ENCODE measurements around the gene DCLK1.
"Not testable (repeated sequence)": the region's sequence is repeated elsewhere in the genome, so short reads cannot be mapped to it uniquely, and the experiment has no call there.

Gene DCLK1

GRCh38 chr13:36130552-36131221 is 495 bp downstream of the DCLK1 start:
- no peak for DNase-seq

- no peak for DNase-seq
Observed at GRCh38 chr13:36130193-36130551, 1.0 kb downstream of the DCLK1 start.

- DNase-seq: no peak
Observed at GRCh38 chr13:36129539-36129938, 1.6 kb downstream of the DCLK1 start.

- DNase-seq: no peak
Observed at GRCh38 chr13:36126491-36126890, 4.7 kb downstream of the DCLK1 start.

DNA sequence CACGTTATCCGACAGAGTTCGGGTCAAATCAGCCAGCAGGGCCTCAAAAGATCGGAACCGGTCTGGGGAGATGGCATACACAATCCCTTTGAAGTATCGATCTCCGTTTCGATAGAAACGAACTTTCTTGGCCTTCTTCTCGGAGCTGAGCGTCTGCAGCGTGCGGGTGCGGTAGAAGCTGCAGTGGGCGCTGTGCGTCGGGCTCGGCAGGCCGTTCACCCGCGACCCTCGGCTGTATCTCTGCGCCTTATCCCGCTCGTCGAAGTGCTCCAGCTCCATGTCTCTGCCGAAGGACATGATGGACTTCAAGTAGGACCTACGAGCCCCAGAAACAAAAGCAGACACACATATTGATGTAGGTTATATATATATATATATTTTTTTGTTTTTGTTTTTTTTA is 5.3 kb downstream of the DCLK1 start:
- DNase-seq: no peak

- DNase-seq: no peak
Observed at GRCh38 chr13:36124236-36124822, 6.9 kb downstream of the DCLK1 start.

DNA sequence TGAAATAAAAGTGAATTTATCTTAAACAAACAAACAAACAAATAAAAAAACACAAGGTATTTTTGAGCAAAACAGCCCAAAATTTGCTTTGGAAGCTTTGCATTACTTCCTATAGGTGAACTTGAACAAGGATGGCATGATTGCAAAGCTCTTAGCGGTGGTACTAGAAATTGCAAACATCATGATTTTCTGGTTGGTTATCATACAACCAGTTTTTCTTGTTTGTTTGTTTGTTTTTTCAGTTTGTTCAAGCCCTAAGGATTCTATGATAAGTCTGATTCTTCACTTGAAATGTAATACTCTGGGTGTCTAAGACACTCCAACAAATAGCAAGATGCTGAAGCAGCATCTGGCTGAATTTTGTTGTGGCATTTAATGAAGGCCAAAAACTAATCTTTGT is 15.9 kb downstream of the DCLK1 start:
- no peak for DNase-seq

DNA sequence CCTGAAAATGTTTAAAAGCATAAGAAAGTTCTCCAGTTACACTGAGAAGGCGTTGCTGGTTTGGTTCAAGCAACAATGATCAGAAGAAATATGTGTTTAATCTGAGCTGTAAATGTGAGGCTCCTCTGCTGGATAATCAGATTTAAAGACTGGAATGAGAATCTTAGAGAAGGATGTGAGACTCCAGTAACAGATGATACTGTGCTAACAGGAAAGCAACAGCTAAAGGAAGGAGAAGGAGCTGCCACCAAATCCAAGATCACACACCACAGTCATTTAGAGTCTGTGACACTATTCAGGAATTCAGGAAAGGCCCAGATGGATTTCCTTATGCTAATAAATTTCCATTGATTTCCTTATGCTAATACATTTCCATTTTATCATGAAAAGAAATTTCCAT is 16.9 kb downstream of the DCLK1 start:
- no peak for DNase-seq

- DNase-seq: no peak
Observed at GRCh38 chr13:36108954-36109353, 22.2 kb downstream of the DCLK1 start.

DNA sequence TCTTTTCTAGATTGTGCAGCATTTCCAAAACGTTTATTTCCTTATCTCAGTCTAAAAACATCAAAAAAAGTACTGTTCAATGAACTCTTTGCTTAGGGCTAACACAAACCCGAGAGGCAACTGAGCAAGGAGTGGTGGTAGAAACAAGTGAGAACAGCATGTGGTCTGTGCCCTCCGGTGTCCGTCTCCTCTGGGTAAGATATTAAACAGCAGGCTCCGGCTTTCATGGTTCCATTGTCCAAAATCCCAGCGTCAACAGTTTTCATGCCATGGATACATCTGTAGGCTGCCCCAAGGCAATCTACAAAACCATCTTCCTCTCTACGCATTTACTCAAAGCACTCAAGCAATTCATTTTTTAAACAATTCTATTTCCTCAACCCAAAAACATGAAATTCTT is 22.8 kb downstream of the DCLK1 start:
- DNase-seq: no peak

GRCh38 chr13:36107521-36107920 is 23.7 kb downstream of the DCLK1 start:
- no peak for DNase-seq

GRCh38 chr13:36105726-36106125 is 25.5 kb downstream of the DCLK1 start:
- no peak for DNase-seq

- no peak for DNase-seq
Observed at GRCh38 chr13:36102721-36103120, 28.5 kb downstream of the DCLK1 start.

DNA sequence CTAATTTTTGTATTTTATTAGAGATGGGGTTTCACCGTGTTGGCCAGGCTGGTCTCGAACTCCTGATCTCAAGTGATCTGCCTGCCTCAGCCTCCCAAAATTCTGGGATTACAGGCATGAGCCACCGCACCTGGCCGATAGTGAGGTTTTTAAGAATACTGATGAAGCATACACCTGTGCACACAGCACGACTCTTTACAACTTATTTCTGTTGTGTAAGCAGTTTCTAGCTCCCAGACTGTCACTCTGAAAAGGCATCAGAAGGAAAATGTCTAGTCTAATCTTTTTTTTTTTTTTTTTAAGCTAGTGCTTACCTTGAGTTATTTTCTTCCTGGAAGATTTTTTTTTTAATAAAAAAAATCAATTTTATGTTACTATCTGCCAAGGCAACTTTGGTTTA is 29.3 kb downstream of the DCLK1 start:
- not testable (repeated sequence) for DNase-seq

- DNase-seq: no peak
Observed at GRCh38 chr13:36101157-36101556, 30.0 kb downstream of the DCLK1 start.

- DNase-seq: no peak
Observed at GRCh38 chr13:36098080-36098479, 33.1 kb downstream of the DCLK1 start.

DNA sequence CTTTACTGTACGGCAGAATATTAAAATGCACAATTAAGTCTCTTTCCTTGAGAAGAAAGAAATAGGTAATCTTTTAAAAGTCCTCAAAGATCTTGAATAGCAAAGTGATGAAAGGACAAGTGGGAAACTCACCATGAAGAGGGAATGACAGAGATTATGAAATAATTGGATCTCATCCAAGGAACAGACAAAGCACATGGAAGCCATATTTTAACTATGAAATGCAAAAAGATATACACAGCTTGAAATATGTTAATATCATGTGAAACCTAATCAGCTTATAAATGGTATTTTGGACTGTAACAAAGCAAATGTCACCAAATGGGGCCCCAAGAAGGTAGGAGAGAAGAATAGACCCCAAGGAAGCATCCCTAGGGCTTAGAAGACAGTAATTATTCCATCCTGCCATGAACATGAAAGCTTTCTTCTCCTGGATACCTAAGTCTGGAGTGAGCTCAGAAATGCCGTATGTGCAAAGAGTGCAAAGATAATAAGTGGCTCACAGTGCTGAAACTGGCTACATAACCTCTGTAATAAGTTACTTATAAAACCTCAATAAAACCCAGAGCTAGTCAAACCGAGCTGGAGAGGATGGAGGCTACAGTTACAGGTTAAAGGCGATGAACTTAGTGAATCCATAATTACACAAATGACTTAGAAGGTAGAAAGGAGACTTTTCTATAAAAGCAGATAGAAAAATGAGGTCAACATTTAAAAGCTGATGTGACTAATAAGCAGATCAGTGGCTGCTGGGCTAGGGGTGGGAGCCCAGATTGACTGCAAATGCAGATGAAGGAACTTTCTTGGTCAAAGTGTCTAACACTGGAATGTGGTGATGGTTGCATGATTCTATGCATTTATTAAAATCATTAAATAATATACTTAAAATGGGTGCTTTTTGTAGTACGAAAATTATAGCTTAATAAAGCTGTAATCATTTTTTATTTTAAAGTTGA is 34.4 kb downstream of the DCLK1 start:
- DNase-seq: no peak

- no peak for DNase-seq
Observed at GRCh38 chr13:36094478-36094877, 36.7 kb downstream of the DCLK1 start.

GRCh38 chr13:36090592-36090991 is 40.6 kb downstream of the DCLK1 start:
- no peak for DNase-seq

- DNase-seq: no peak
Observed at GRCh38 chr13:36089130-36089647, 42.0 kb downstream of the DCLK1 start.

DNA sequence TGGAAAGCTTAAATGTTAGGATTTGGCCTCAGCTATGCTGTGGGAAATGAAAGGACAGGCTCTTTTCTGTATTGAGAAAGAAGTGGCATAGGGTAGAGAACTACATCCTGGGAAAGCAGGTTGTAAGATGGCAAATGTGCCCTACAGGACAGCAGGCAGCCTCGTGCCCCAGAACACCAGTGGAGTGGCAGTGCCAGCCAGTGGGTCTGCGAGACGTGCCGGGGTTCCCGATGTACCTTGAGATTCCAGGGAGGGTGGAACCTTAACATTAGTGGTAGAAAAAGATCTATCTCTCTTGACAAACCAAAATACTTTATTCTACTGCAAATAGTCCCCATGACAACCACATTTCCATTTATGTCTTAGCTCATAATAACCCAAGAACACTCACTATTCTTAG is 42.7 kb downstream of the DCLK1 start:
- DNase-seq: no peak

DNA sequence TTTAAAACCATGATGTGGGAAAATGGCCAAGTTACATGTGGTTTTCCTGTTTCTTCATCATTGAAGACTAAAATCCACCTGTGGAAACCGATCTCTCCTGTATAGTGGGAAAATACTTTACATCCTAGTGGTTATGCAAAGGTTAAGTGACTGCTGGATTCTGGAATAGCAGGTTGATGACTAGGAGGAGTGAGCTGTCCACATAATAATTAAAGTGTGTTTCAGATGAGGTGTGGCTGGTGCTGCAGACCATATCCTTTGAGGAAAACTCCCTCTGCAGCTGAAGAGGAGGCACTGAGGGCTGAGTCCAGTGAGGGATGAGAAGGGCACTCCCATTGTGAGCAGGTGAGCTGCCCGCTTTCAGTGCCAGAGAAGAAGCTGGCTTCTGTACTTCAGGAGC is 43.2 kb downstream of the DCLK1 start:
- no peak for DNase-seq

DNA sequence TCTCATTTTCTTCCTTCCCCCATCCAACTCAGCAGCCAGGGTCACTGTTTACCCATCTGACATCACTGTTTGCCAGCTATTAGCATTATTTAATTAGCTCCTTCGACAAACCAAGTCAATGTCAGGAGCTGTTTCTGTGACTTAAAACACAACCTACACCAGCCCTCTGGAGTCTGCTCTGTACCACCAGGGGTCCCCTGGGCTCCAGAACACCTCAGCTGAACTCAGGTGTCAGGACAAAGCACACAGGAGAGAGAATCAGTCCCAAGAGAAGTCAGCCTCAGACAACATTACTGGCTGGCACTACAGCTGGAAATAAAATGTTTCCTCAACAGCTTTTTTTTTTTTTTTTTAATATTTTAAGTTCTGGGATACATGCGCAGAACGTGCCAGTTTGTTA is 45.1 kb downstream of the DCLK1 start:
- no peak for DNase-seq

DNA sequence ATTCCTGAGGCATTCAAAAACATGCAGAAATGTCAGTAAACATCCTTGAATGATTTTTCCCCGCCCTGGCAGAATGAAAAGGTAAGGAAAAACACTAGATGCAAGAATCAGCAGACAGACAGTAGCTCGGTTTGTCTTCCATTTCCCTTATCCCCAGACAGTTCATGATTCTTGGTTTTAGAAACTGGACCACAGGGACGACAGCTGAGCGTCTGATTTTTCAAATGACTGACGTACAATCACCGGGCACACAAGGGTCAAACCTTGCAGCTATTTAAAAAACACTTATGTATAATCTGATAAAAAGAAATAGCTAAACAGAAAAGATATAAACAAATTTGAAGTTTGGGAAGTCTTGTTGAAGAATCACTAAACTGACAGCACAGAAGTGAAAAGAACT is 47.1 kb downstream of the DCLK1 start:
- DNase-seq: no peak

Data from NCI-H2171 (cell line).